T47D (cell line): ENCODE measurements around the gene PRKN.
A peak's percentile ranks its signal among the peaks of the same experiment; 100 is the strongest.

Experiments used
- DNase-seq, 2 experiments: peaks; one replicate each; pipeline versions ENCODE4 v3.0.0 to v3.0.0-alpha.2; 2011 to 2012; ENCODE audit warnings: low read depth in 1 of 2, low spot score in 1 of 2
- JUND ChIP-seq: IDR thresholded peaks from 2 replicates; pipeline ENCODE4 v1.6.1; 2012; ENCODE audit warnings: low read depth
- in situ Hi-C: cut with HindIII; loops from 2 replicates; pipeline ENCODE4 v1.10.0; 2016; ENCODE audit warnings: low sequenced_read_pairs, low pct_unique_long_range_greater_than_20kb

Gene PRKN

GRCh38 chr6:162728197-162728596, 631 bp upstream of the PRKN start:
- no peak for DNase-seq
- in situ Hi-C loops, result no loop called here
- TF ChIP-seq JUND, result no peak

- no peak for TF ChIP-seq JUND
- in situ Hi-C loops, result no loop called here
- DNase-seq, result peak in 1 of 2 experiments; percentile 4
Observed at GRCh38 chr6:162726947-162727321, 632 bp downstream of the PRKN start.

DNA sequence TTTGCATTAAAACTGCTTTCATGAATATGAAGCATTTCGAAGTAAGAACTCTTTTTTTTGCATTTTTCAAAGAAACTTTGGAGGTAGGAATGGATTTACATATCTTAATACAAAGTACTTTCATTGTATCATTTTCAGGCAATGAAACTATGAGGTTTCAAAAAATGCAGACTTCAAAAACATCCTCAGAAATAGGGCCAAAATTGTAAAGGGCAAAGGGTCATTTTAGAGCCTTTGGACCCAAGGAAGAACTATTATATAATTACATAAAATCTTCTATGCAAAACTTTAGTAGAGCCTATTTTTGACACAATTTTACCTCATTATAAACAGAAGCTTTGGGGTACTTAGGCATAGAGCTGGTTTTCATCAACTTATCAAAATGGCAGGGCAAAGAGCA, 4.9 kb downstream of the PRKN start:
- no peak for DNase-seq
- TF ChIP-seq JUND, result no peak
- in situ Hi-C loops, result no loop called here

GRCh38 chr6:162722226-162722625, 5.3 kb downstream of the PRKN start:
- DNase-seq, result no peak
- in situ Hi-C loops, result no loop called here
- TF ChIP-seq JUND, result no peak

GRCh38 chr6:162721404-162721687, 6.2 kb downstream of the PRKN start:
- in situ Hi-C loops, result no loop called here
- DNase-seq, result no peak
- no peak for TF ChIP-seq JUND

GRCh38 chr6:162719528-162719927, 8.0 kb downstream of the PRKN start:
- no peak for TF ChIP-seq JUND
- no peak for DNase-seq
- in situ Hi-C loops, result no loop called here

DNA sequence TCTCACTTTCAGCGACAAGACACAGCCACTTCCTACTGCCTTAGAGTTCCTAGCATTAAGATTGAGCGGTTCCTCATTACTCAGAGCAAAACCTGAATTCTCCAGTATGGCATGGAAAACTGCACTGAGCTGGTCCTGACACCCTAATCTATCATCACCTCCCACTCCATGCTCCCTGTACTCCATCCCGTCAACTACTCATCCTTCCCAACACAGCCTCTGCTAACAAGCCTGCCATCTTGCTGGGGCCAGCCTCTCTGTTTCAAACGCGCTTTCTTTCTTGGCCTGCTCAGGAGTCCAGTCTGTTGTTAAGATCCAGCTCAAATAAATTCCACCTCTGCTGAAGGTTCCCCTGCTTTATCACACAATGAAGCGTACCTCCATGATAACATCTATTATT, 12.0 kb downstream of the PRKN start:
- no peak for TF ChIP-seq JUND
- no peak for DNase-seq
- in situ Hi-C loops, result no loop called here

DNA sequence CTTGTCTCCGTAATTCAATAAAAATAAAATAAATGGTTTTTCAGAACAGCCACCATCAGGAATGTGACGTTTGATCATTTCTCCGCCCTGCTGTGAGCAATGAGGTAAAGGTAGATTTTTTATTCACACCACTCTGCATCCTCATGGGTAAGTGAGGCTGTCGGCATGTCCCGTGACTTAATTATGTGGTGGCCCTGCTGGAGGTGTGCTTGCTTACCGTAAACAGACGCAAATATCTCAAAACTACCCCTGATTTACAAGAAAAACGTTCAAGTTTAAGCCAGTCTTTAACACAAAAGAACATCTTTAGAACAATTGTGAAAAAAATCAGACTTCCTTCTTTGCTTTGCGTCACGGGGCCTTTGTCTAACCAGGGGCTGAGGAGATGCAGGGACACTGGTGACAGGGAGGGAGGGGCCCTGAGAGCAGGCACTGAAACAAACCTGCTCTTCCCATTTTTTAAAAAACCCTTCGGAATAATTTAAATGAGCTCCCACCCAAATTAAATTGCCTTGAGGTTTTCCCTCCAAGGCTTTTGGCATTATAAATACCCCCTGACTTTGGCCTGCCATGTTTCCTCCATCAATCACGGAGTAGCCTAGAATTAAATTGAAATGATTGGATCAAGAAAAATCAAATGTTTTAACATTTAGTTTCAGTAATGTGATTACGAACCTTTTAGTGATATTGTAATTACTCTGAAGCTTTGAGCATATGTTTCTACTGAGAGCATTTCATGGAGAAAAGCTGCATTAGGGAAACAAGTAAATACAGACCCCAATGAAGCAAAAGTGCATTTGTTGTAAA, 13.4 kb downstream of the PRKN start:
- DNase-seq, result no peak
- in situ Hi-C loops, result no loop called here
- no peak for TF ChIP-seq JUND

GRCh38 chr6:162712694-162713093, 14.9 kb downstream of the PRKN start:
- in situ Hi-C loops, result no loop called here
- no peak for DNase-seq
- no peak for TF ChIP-seq JUND

GRCh38 chr6:162711376-162711775, 16.2 kb downstream of the PRKN start:
- TF ChIP-seq JUND, result no peak
- in situ Hi-C loops, result no loop called here
- no peak for DNase-seq

GRCh38 chr6:162710936-162711335, 16.6 kb downstream of the PRKN start:
- DNase-seq, result no peak
- TF ChIP-seq JUND, result no peak
- in situ Hi-C loops, result no loop called here

DNA sequence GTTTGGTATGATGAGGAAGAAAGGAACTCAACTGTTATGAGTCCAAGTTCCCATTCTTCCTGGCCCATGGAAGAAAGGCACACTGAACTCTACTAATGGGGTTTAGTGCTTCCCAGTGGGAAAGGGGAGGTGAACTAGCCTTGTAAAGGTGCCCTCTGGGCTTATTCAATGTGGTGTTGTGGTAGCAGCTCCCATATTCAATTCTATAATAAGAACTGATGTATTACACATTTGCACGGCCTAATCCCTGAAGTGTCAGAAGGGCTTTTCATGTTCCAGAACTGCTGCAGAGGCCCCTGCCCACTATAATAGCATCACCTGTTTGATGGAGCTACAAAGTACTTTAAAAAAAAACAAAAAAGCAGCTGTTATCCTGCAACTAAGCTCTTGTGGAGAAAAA, 17.1 kb downstream of the PRKN start:
- in situ Hi-C loops, result no loop called here

GRCh38 chr6:162709431-162709830, 18.1 kb downstream of the PRKN start:
- DNase-seq, result no peak
- no peak for TF ChIP-seq JUND
- in situ Hi-C loops, result no loop called here

More for the DNA sequence above, 17.1 kb downstream of the PRKN start:
- no peak for DNase-seq
- no peak for TF ChIP-seq JUND

DNA sequence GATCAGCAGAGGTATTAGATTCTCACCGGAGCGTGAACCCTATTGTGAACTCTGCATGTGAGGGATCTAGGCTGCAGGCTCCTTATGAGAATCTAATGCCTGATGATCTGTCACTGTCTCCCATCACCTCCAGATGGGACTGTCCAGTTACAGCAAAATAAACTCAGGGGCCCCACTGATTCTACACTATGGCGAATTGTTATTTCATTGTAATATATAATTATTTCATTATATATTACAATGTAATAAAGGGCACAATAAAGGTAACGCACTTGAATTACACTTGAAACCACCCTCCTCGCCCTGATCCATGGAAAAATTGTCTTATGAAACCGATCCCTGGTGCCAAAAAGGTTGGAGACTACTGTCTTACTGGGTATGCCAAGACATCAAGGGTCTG, 18.6 kb downstream of the PRKN start:
- no peak for DNase-seq
- in situ Hi-C loops, result no loop called here
- no peak for TF ChIP-seq JUND

- no peak for DNase-seq
- TF ChIP-seq JUND, result no peak
Observed at GRCh38 chr6:162706232-162706631, 21.3 kb downstream of the PRKN start.

More at GRCh38 chr6:162706232-162706631, 21.3 kb downstream of the PRKN start:
- in situ Hi-C loops, result no loop called here
